Neutrophil (primary cell): ENCODE results near the gene MLNR.
A peak's percentile ranks its signal among the peaks of the same experiment; 100 is the strongest.

Experiments
- H3K27ac ChIP-seq: fragments of 200-600 bp; sonication (generic); 2 replicates; pipeline ENCODE4 v1.5.1; 2016; ENCODE audit warnings: mild to moderate bottlenecking, moderate library complexity
- H3K27me3 ChIP-seq: fragments of 200-600 bp; sonication (generic); 2 replicates; pipeline ENCODE4 v1.6.0; 2016; ENCODE audit warnings: mild to moderate bottlenecking
- H3K36me3 ChIP-seq: fragments of 200-600 bp; sonication (generic); 2 replicates; pipeline ENCODE4 v1.5.1; 2017
- H3K4me1 ChIP-seq, 2 experiments: fragments of 200-600 bp in 1 of 2; sonication (generic) in 1 of 2; 1 replicate in 1 of 2; 2 replicates in 1 of 2; pipeline versions ENCODE4 v1.5.1 to v1.6.1; 2013 to 2016; ENCODE audit warnings: low read depth in 1 of 2, low read length in 1 of 2, mild to moderate bottlenecking in 1 of 2, moderate library complexity in 1 of 2; ENCODE audit not compliant: control insufficient read depth in 1 of 2, insufficient read depth in 1 of 2
- H3K4me3 ChIP-seq, 2 experiments: fragments of 200-600 bp in 1 of 2; sonication (generic) in 1 of 2; 1 replicate in 1 of 2; 2 replicates in 1 of 2; pipeline ENCODE4 v1.5.1; 2013 to 2016; ENCODE audit warnings: low read depth in 1 of 2, low read length in 1 of 2, mild to moderate bottlenecking in 1 of 2, moderate library complexity in 1 of 2
- H3K9me3 ChIP-seq: fragments of 200-600 bp; sonication (generic); 2 replicates; pipeline ENCODE4 v1.5.1; 2016
- CTCF ChIP-seq: fragments of 200-600 bp; sonication (generic); IDR thresholded peaks from 2 replicates; pipeline ENCODE4 v1.5.1; 2016; ENCODE audit warnings: antibody characterized with exemption

Gene MLNR

DNA sequence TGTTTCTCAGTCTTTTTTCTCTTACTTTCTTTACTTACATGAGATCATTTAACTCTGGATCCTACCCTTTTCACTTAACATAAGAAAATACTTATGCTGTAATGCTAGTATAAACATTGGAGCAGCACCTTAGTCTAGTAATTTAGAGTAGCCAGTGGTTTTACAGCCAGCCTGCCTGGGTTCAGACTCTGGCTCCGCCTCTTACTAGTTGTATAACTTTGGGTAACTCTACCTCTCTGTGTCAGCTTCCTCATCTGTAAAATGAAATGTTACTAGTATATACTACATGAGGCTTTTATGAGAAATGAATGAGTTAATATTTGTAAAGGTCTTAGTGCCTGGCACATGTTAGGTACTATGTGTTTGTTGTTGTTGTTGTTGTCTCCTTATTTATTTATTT lies 33.2 kb downstream of the MLNR start:
- TF ChIP-seq CTCF: no peak
- Histone ChIP-seq H3K9me3 (no peaks in the 10 kb centered on the region), H3K36me3 (peaks cover 17% of the 10 kb centered on the region), H3K27me3 (no peaks in the 10 kb centered on the region), H3K4me3 (no peak overlapping the region), H3K27ac (peak overlapping the region; percentile 97), H3K4me1 (peaks cover 58 to 65% of the 10 kb centered on the region in 2 experiments)

GRCh38 chr13:49254007-49254406 lies 33.9 kb downstream of the MLNR start:
- Histone ChIP-seq H3K27me3 (no peaks in the 10 kb centered on the region), H3K36me3 (peaks cover 17% of the 10 kb centered on the region), H3K9me3 (no peaks in the 10 kb centered on the region), H3K27ac (peak overlapping the region; percentile 97), H3K4me1 (peaks cover 52 to 62% of the 10 kb centered on the region in 2 experiments), H3K4me3 (no peak overlapping the region)
- no peak for TF ChIP-seq CTCF

- no peak for TF ChIP-seq CTCF
- Histone ChIP-seq H3K36me3 (peaks cover 43% of the 10 kb centered on the region), H3K27ac (no peak overlapping the region), H3K27me3 (no peaks in the 10 kb centered on the region), H3K4me1 (peaks cover 23 to 34% of the 10 kb centered on the region in 2 experiments), H3K9me3 (no peaks in the 10 kb centered on the region), H3K4me3 (no peak overlapping the region)
These were observed 36.7 kb downstream of the MLNR start for GRCh38 chr13:49256841-49257240.

- Histone ChIP-seq H3K27ac (peak overlapping the region; percentile 74), H3K4me3 (peak overlapping the region in 1 of 2 experiments; percentile 57), H3K36me3 (peaks cover 57% of the 10 kb centered on the region), H3K27me3 (no peaks in the 10 kb centered on the region), H3K9me3 (no peaks in the 10 kb centered on the region), H3K4me1 (peaks cover 9 to 20% of the 10 kb centered on the region in 2 experiments)
- no peak for TF ChIP-seq CTCF
These were observed 38.1 kb downstream of the MLNR start for GRCh38 chr13:49258089-49258796.

GRCh38 chr13:49259586-49259985 lies 39.4 kb downstream of the MLNR start:
- H3K4me1 ChIP-seq: peaks cover 0 to 12% of the 10 kb centered on the region in 2 experiments
- H3K36me3 ChIP-seq: peaks cover 57% of the 10 kb centered on the region
- no peak for TF ChIP-seq CTCF
- H3K27me3 ChIP-seq: no peaks in the 10 kb centered on the region
- H3K27ac ChIP-seq: no peak overlapping the region
- no peaks in the 10 kb centered on the region for H3K9me3 ChIP-seq
- H3K4me3 ChIP-seq: no peak overlapping the region
